Activated CD4-positive, alpha-beta T cell treated with anti-CD3 and anti-CD28 coated beads for 1 hour (primary cell): ENCODE results near the gene KCND3.

ENCODE experiments used
- DNase-seq: peaks from one replicate; pipeline ENCODE4 v3.0.0-alpha.2; 2020

KCND3 gene

GRCh38 chr1:111878649-111879048 lies 110.8 kb downstream of the KCND3 start:
- DNase-seq, result no peak

GRCh38 chr1:111878091-111878490 lies 111.4 kb downstream of the KCND3 start:
- DNase-seq, result no peak

- DNase-seq, result no peak
These were observed 112.8 kb downstream of the KCND3 start for GRCh38 chr1:111876631-111877030.

- no peak for DNase-seq
These were observed 113.8 kb downstream of the KCND3 start for GRCh38 chr1:111875640-111876039.

GRCh38 chr1:111873460-111874030 lies 115.9 kb downstream of the KCND3 start:
- DNase-seq, result no peak

- DNase-seq, result no peak
These were observed 119.3 kb downstream of the KCND3 start for GRCh38 chr1:111870181-111870580.

- DNase-seq, result no peak
These were observed 121.5 kb downstream of the KCND3 start for GRCh38 chr1:111867868-111868440.

GRCh38 chr1:111864862-111865261 lies 124.6 kb downstream of the KCND3 start:
- DNase-seq, result no peak

- no peak for DNase-seq
These were observed 126.1 kb downstream of the KCND3 start for GRCh38 chr1:111863401-111863800.

GRCh38 chr1:111862599-111862998 lies 126.9 kb downstream of the KCND3 start:
- no peak for DNase-seq

GRCh38 chr1:111861523-111861922 lies 127.9 kb downstream of the KCND3 start:
- no peak for DNase-seq

GRCh38 chr1:111857194-111857651 lies 132.2 kb downstream of the KCND3 start:
- no peak for DNase-seq

- no peak for DNase-seq
These were observed 132.9 kb downstream of the KCND3 start for GRCh38 chr1:111856411-111857185.

- no peak for DNase-seq
These were observed 134.2 kb downstream of the KCND3 start for GRCh38 chr1:111855260-111855659.

GRCh38 chr1:111852261-111852721 lies 137.2 kb downstream of the KCND3 start:
- no peak for DNase-seq

- no peak for DNase-seq
These were observed 137.9 kb downstream of the KCND3 start for GRCh38 chr1:111851552-111851951.

- DNase-seq, result no peak
These were observed 139.4 kb downstream of the KCND3 start for GRCh38 chr1:111850109-111850508.

GRCh38 chr1:111848852-111849545 lies 140.5 kb downstream of the KCND3 start:
- no peak for DNase-seq

- no peak for DNase-seq
These were observed 142.0 kb downstream of the KCND3 start for GRCh38 chr1:111847466-111847865.

GRCh38 chr1:111846842-111847241 lies 142.6 kb downstream of the KCND3 start:
- no peak for DNase-seq

GRCh38 chr1:111843177-111843576 lies 146.3 kb downstream of the KCND3 start:
- DNase-seq, result no peak

GRCh38 chr1:111842411-111842810 lies 147.1 kb downstream of the KCND3 start:
- no peak for DNase-seq

- no peak for DNase-seq
These were observed 147.7 kb downstream of the KCND3 start for GRCh38 chr1:111841746-111842145.

GRCh38 chr1:111841189-111841588 lies 148.3 kb downstream of the KCND3 start:
- DNase-seq, result no peak
